ENCODE data around the gene PTCRA. TPM values are rescaled to one million over a fixed set of nuclear protein-coding genes. Genes with fewer than 3 reads are reported as not detected.

Gene PTCRA
- total and polyA plus RNA-seq, 2 of the 4 experiments (the other 2 are of a cell fraction), result not detected

DNA sequence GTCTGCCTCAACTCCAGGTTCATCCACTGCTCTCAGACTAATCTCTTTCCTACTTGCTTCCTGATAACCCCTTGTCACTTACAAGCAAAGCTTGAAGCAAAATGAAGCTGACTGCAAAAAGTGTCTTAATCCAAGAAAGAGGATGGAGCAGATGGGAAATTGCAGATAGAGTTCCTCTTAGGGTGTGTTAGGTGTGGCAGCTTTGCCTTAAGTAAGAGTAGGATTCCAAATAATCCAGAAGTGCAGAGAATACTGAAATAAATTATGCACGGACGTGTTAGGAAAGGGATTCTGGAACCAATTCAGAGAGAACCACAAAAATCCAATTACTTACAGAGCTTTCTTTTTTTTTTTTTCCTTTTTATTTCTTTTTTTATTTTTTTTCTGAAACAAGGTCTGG is 42.5 kb upstream of the PTCRA start:
- H3K9ac ChIP-seq (ENCODE audit: low read depth, low read length), result no peak overlapping the region
- no peak overlapping the region for H3K4ac ChIP-seq (ENCODE audit: low read depth, low read length)
- no peaks in the 10 kb centered on the region for H3K9me3 ChIP-seq (ENCODE audit: control insufficient read depth, insufficient read depth, low read length)
- no peak overlapping the region for H3K4me3 ChIP-seq (ENCODE audit: insufficient read depth, low read depth, low read length)
- no peak overlapping the region for H2BK5ac ChIP-seq (ENCODE audit: low read depth, low read length, poor library complexity, severe bottlenecking)
- no peak for TF ChIP-seq RCOR1 (IDR thresholded peaks at IDR 0.05; ENCODE audit: insufficient replicate concordance, low read length)
- TF ChIP-seq RAD21 (IDR thresholded peaks at IDR 0.05; ENCODE audit: low read length), result no peak
- no peak for TF ChIP-seq RFX5 (IDR thresholded peaks at IDR 0.05; ENCODE audit: low read depth, low read length)
- TF ChIP-seq MAZ (IDR thresholded peaks at IDR 0.05; ENCODE audit: borderline replicate concordance, low read depth, low read length), result no peak
- no peak for TF ChIP-seq SMC3 (IDR thresholded peaks at IDR 0.05; ENCODE audit: low read depth, low read length)
- TF ChIP-seq CEBPB (IDR thresholded peaks at IDR 0.05; ENCODE audit: low read depth, low read length), result no peak
- no peak for TF ChIP-seq POLR2A (IDR thresholded peaks at IDR 0.05; ENCODE audit: low read depth, low read length)
- TF ChIP-seq MXI1 (IDR thresholded peaks at IDR 0.05; ENCODE audit: borderline replicate concordance, low read depth, low read length), result no peak
- TF ChIP-seq, protein P1, sequence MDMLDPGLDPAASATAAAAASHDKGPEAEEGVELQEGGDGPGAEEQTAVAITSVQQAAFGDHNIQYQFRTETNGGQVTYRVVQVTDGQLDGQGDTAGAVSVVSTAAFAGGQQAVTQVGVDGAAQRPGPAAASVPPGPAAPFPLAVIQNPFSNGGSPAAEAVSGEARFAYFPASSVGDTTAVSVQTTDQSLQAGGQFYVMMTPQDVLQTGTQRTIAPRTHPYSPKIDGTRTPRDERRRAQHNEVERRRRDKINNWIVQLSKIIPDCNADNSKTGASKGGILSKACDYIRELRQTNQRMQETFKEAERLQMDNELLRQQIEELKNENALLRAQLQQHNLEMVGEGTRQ (IDR thresholded peaks at IDR 0.05; ENCODE audit: low read depth, low read length), result no peak
- no peak overlapping the region for H3K27ac ChIP-seq (ENCODE audit: insufficient read depth, low read length)
- H3K4me2 ChIP-seq (ENCODE audit: low read depth, low read length), result no peak overlapping the region
- H4K91ac ChIP-seq (ENCODE audit: insufficient read depth, low read depth, low read length), result no peak overlapping the region
- intact Hi-C loops (cut with micrococcal nuclease), result no loop called here
- no peak overlapping the region for H3K56ac ChIP-seq (ENCODE audit: extremely low read depth, insufficient read depth, low read length)
- DNase-seq, result no peak
- no peaks in the 10 kb centered on the region for H4K20me1 ChIP-seq (ENCODE audit: insufficient read depth, low read length)
- no peaks in the 10 kb centered on the region for H3K4me1 ChIP-seq (ENCODE audit: control insufficient read depth, insufficient read depth, low read length)
- no CpG with 5 or more reads among the region's 2 CpGs for WGBS, 2 experiments (ENCODE audit: extremely low coverage in 2 of 2, insufficient read length in 1 of 2)
- H3K23ac ChIP-seq (ENCODE audit: low read depth, low read length), result no peak overlapping the region
- no peak overlapping the region for H2AK5ac ChIP-seq (ENCODE audit: low read depth, low read length)
- no TSS peak for BruUV-seq (replicated peaks)
- H4K5ac ChIP-seq (ENCODE audit: low read depth, low read length), result no peak overlapping the region
- POLR2A ChIA-PET (ENCODE audit: unreplicated experiment), result no interaction called here
- dilution Hi-C loops (cut with HindIII; ENCODE audit: low sequenced_read_pairs, unreplicated experiment), result loop anchor here (25.0 kb wide), 1 partner anchor 211 kb away; no protein-coding TSS in a partner anchor
- no peaks in the 10 kb centered on the region for H3K27me3 ChIP-seq (ENCODE audit: control insufficient read depth, insufficient read depth, low read length)
- H3K79me1 ChIP-seq (ENCODE audit: low read depth in 1 of 2, low read length in 2 of 2), result no peaks in the 10 kb centered on the region
- no peak overlapping the region for H2AFZ ChIP-seq (replicated peaks; ENCODE audit: low read length, poor library complexity)
- no peaks in the 10 kb centered on the region for H3K9me1 ChIP-seq (ENCODE audit: insufficient read depth, low read length)
- ATAC-seq (ENCODE audit: low read depth), result no peak
- no peaks in the 10 kb centered on the region for H3K36me3 ChIP-seq (ENCODE audit: control insufficient read depth, insufficient read depth, low read length)
- H3K18ac ChIP-seq (ENCODE audit: low read depth, low read length), result no peak overlapping the region
- CTCF ChIA-PET, result interaction anchor here (0.6 to 1.4 kb wide), 3 partner anchors 13 to 146 kb away, joined by 3 to 9 read pairs (median 5); no protein-coding TSS in a partner anchor
- H2BK15ac ChIP-seq (ENCODE audit: low read depth, low read length), result no peak overlapping the region
- H2BK20ac ChIP-seq (ENCODE audit: low read depth, low read length), result no peak overlapping the region
- no peak overlapping the region for H2AK9ac ChIP-seq (replicated peaks; ENCODE audit: low read depth, low read length, poor library complexity)
- H2BK120ac ChIP-seq (ENCODE audit: low read depth, low read length), result no peak overlapping the region
- H3K14ac ChIP-seq (replicated peaks; ENCODE audit: low read depth, low read length), result no peak overlapping the region
- in situ Hi-C loops (cut with MboI; ENCODE audit: low sequenced_read_pairs), result no loop called here
- H4K8ac ChIP-seq (ENCODE audit: low read depth in 2 of 2, low read length in 2 of 2), result no peak overlapping the region
